ENCODE results near the gene OR1I1.

The OR1I1 gene

DNA sequence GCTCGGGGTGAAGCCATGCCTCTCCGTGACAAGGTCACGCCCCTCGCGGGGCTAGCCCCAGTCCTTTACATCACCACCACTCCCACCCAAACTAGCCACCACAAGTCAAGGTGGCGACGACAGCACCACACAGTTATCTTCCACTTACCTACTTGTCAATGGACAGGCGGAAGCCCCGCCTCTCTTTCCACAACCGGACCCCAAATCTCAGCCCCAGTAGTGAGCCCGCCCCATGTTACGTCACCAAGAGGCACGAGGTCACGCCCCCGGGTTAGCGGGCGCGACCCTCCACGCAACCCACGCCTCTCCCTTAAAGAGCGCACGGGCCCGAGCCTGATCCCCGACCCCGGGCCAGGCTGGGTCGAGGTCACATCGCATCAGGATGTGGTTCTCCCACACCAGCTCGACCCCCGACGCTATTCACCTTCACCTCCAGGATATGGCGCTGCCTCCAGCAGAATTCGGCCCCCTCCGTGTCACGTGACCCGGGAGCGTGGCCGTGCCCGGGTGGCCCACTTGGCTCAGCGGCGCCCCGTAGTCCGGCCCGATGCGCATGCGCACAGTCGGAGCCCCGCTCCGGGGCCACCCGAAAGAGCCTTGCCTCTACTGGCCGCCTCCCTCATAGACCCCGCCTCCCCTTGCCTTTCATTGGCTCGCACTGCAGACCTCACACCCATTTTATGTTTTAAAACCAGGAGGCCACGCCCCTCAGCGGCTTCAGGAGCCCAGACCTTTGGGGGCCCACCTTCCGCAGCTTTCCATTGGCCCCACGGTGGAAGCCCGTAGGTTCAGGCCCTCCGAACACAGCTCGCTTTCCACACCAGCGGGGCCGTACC, 43.4 kb downstream of the OR1I1 start:
- TF ChIP-seq, protein P1, sequence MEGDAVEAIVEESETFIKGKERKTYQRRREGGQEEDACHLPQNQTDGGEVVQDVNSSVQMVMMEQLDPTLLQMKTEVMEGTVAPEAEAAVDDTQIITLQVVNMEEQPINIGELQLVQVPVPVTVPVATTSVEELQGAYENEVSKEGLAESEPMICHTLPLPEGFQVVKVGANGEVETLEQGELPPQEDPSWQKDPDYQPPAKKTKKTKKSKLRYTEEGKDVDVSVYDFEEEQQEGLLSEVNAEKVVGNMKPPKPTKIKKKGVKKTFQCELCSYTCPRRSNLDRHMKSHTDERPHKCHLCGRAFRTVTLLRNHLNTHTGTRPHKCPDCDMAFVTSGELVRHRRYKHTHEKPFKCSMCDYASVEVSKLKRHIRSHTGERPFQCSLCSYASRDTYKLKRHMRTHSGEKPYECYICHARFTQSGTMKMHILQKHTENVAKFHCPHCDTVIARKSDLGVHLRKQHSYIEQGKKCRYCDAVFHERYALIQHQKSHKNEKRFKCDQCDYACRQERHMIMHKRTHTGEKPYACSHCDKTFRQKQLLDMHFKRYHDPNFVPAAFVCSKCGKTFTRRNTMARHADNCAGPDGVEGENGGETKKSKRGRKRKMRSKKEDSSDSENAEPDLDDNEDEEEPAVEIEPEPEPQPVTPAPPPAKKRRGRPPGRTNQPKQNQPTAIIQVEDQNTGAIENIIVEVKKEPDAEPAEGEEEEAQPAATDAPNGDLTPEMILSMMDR (IDR thresholded peaks at IDR 0.05; ENCODE audit: control extremely low read depth, extremely low read depth, low read depth, missing control alignments) = no peak
- ChIA-PET CTCF (interaction anchor here (1.0 to 3.5 kb wide), 5 partner anchors 15 to 52 kb away, joined by 3 to 13 read pairs (median 6); no protein-coding TSS in a partner anchor), POLR2A (interaction anchor here (0.5 kb wide), 1 partner anchor 135 kb away, joined by 6 read pairs; no protein-coding TSS in a partner anchor)
- peak; percentile 99 for DNase-seq (ENCODE audit: extremely low spot score)

DNA sequence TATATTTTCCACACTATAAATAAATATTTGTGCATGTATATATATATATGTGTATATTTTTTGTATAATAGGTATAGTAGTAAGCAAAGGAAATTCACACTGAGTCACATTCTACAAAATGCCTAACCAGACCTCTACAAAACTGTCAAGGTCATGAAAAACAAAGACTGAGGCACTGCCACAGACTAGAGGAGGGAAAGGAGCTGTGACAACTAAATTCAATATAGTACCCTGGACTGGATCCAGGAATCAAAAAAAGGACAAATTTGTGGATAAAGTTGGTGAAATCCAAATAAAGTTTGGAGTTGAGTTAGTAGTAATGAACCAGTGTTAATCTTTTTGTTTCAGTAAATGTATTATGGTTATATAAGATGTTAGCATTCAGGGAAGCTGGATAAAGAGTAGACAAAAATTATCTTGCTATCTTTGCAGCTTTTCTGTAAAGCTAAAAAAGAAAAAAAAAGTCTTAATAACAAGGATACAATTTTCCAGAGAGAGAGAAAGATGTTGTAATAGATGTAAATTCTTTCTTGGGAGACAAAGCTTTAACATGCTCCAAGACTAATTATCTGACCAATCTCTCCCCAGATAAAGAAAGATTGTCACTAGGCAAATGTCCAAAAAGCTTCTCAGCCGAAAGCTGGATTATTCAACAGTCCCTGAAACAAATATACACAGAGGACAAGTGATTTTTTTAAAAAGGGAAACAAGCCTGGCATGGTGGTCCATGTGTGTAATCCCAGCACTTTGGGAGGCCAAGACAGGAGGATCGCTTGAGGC, 44.3 kb downstream of the OR1I1 start:
- TF ChIP-seq, protein P1 (IDR thresholded peaks at IDR 0.05; ENCODE audit: control extremely low read depth, extremely low read depth, low read depth, missing control alignments) = no peak
- CTCF ChIA-PET = interaction anchor here (1.0 to 3.5 kb wide), 5 partner anchors 23 to 51 kb away, joined by 3 to 13 read pairs (median 5); no protein-coding TSS in a partner anchor
- POLR2A ChIA-PET = no interaction called here
- no peak for DNase-seq (ENCODE audit: extremely low spot score)

DNA sequence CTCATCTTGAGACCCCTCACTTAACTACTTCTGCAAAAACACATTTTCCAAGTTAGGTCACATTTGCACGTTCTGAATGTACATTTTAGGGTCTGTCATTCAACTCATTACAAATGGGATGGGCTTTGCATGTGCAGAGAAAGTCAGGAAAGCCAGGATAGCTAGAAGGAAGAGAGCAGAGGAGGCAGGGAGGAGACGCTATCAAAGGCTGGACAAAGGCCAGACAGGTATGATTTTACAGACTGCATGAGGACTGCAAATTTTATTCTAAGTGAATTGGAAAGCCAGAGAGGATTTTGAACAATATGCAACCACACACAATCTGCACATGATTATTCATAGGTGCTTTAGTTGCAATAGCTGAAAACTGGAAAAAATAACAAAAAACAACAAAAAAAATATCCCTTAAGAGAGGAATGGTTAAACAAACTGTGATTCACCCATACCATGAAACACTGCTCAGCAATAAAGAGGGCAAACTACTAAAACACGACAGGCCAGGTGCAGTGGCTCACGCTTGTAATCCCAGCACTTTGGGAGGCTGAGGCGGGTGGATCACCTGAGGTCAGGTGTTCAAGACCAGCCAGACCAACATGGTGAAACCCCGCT, 46.3 kb downstream of the OR1I1 start:
- POLR2A ChIA-PET = no interaction called here
- no peak for DNase-seq (ENCODE audit: extremely low spot score)
- CTCF ChIA-PET = no interaction called here
- TF ChIP-seq, protein P1 (IDR thresholded peaks at IDR 0.05; ENCODE audit: control extremely low read depth, extremely low read depth, low read depth, missing control alignments) = no peak

DNA sequence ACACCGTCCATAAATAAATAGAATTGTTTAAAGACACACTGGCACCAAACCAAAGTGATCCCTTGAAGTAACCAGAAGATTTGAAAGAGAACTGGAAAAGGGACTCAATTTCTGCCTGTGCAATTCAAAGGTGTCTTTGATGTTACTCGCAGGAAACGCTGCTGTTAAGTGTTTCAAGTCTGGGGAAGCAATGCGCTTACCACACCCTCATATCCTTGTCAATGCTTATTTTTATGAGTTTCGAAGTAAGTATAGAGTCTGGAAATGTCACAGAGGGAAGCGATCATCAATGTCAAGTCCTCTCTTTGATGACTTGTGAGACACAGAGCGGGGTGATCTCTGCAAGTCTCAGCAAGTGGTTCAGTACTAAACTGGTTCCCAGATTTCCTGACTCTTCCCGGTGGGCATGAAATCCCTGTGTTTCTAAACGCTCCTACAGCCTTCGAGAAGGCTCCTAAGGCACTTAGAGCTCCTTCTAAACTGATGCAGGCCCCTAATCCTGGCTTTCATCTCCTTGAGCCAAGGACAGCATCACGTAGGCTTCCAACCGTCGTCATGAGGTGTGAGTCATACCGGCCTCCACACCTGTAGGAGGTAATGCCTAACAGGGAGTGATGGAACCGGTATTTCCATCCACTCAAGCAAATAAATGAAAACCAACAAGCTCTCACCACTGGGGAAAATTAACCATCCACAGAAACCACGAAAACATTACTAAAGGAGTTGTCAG, 48.0 kb downstream of the OR1I1 start:
- TF ChIP-seq, protein P1 (IDR thresholded peaks at IDR 0.05; ENCODE audit: control extremely low read depth, extremely low read depth, low read depth, missing control alignments) = no peak
- ChIA-PET CTCF (no interaction called here), POLR2A (no interaction called here)
- no peak for DNase-seq (ENCODE audit: extremely low spot score)

DNA sequence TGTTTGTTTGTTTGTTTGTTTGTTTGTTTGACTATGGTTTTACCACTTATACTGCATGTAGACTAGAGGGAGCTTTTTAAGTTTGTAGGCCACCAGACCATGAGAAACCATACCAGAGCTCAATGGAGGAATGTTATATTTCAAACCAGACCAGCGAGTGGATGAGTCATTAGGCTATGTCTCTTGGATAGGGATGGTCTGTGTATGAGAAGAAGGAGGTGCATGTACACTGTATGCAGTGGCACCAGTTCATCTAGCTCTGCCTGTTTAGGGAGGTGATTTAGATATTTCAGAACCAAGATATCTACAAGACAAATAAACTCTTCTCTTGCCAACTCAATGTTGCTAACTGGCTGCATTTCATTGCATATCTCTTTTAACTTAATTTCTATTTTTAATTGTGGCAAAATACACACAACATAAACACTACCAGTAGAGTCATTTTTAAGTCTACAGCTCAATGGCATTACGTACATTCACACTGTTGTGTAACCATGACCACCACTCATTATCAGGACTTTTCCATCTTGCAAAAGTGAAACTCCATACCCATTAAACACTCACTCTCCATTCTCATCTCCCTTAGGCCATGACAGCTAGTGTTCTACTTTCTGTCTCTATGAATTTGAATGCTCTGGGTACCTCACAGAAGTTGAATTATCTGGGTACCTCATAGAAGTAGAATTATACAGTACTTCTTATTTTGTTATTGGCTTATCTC, 54.4 kb downstream of the OR1I1 start:
- ChIA-PET CTCF (interaction anchor here (1.0 to 1.8 kb wide), 4 partner anchors 14 to 58 kb away, joined by 3 to 5 read pairs (median 4); no protein-coding TSS in a partner anchor), POLR2A (interaction anchor here (0.6 kb wide), 1 partner anchor 44 kb away, joined by 8 read pairs; no protein-coding TSS in a partner anchor)
- DNase-seq (ENCODE audit: extremely low spot score) = no peak
- TF ChIP-seq, protein P1 (IDR thresholded peaks at IDR 0.05; ENCODE audit: control extremely low read depth, extremely low read depth, low read depth, missing control alignments) = no peak

Measured in GM10248 (cell line).